Measurements from ENCODE around the gene GLDN. TPM values are rescaled to one million over a fixed set of nuclear protein-coding genes. Genes with fewer than 3 reads are reported as not detected.

The GLDN gene
- total RNA-seq, 5 donors from 2014 or later (not counting 1 experiment from before 2014, with no cell fraction given) = 0.18 TPM; not detected in 4

DNA sequence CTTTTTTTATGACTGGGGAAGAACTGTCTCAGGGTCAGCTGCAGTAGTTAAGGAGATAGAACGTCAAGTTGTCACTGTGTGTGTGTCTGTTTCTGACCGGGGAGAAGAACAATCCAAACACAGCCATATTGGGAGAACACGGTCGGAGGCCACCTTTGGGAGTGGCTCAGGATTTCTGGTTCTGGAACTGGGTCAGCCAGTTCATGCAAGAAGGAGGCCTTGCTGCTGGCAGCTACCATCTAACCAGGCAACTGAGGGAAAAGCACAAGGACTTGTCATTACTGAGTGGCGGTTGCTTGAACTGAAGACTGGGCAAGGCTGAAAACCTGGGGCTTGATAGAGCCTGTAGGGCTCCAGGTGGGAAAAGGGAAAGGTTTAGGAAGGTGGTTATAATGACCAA lies 24.6 kb downstream of the GLDN start:
- peaks cover 0 to 2% of the 10 kb centered on the region in 2 experiments for H3K27me3 ChIP-seq (replicated peaks in 1 of 2; ENCODE audit: control insufficient read depth in 2 of 2, extremely low read depth in 1 of 2, insufficient read depth in 2 of 2, low read length in 1 of 2)
- no peak overlapping the region for H3K27ac ChIP-seq (ENCODE audit: low read length)
- Mint-ChIP-seq H3K27ac (no peak overlapping the region), H3K9me3 (no peaks in the 10 kb centered on the region), H3K4me1 (no peaks in the 10 kb centered on the region), H3K36me3 (no peaks in the 10 kb centered on the region), H3K27me3 (peaks cover 0 to 6% of the 10 kb centered on the region in 2 donors), H3K4me3 (no peak overlapping the region)
- ChIA-PET CTCF (no interaction called here), POLR2A (no interaction called here)
- DNase-seq = no peak
- no peaks in the 10 kb centered on the region for H3K36me3 ChIP-seq (ENCODE audit: control insufficient read depth in 2 of 2, extremely low read depth in 1 of 2, insufficient read depth in 1 of 2, low read length in 1 of 2)
- H3K4me3 ChIP-seq (ENCODE audit: control insufficient read depth in 1 of 2, extremely low read depth in 1 of 2, low read length in 1 of 2) = no peak overlapping the region
- H3K4me1 ChIP-seq (ENCODE audit: control insufficient read depth in 1 of 2, extremely low read depth in 1 of 2, insufficient read depth in 2 of 2, low read length in 2 of 2) = no peaks in the 10 kb centered on the region
- no peaks in the 10 kb centered on the region for H3K9me3 ChIP-seq
- 97% methylated on average over 5 of the region's 5 CpGs for WGBS (ENCODE audit: insufficient coverage)
- ATAC-seq (replicated peaks in 1 of 4) = no peak

DNA sequence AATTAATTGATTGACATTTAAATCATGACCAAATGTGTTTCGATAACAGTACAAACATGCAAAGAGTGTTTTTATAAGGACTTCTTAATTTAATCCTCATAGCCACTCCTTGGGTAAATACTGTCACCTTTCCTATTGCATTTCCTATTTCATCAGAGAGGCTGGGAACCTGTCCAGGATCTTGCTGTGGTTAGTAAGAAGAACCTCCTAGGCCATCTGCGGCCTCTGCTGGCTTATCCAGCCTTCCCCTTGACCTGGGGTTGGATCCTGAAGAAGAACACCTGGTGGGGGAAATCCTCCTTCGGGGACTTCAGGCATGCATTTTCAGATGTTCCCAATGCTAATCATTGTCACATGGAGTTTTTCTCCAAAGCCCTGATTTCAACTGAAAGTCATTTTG lies 25.5 kb downstream of the GLDN start:
- H3K9me3 ChIP-seq = no peaks in the 10 kb centered on the region
- POLR2A ChIA-PET = no interaction called here
- no peak for ATAC-seq (replicated peaks in 1 of 4)

GRCh38 chr15:51367322-51367976 lies 26.0 kb downstream of the GLDN start:
- Histone ChIP-seq H3K27me3 (replicated peaks in 1 of 2; ENCODE audit: control insufficient read depth in 2 of 2, extremely low read depth in 1 of 2, insufficient read depth in 2 of 2, low read length in 1 of 2) (peaks cover 0 to 2% of the 10 kb centered on the region in 2 experiments), H3K9me3 (no peaks in the 10 kb centered on the region), H3K36me3 (ENCODE audit: control insufficient read depth in 2 of 2, extremely low read depth in 1 of 2, insufficient read depth in 1 of 2, low read length in 1 of 2) (no peaks in the 10 kb centered on the region), H3K4me1 (ENCODE audit: control insufficient read depth in 1 of 2, extremely low read depth in 1 of 2, insufficient read depth in 2 of 2, low read length in 2 of 2) (no peaks in the 10 kb centered on the region), H3K4me3 (ENCODE audit: control insufficient read depth in 1 of 2, extremely low read depth in 1 of 2, low read length in 1 of 2) (no peak overlapping the region), H3K27ac (ENCODE audit: low read length) (no peak overlapping the region)
- no peaks in the 10 kb centered on the region for H3K36me3 Mint-ChIP-seq
- 76% methylated on average over 7 of the region's 10 CpGs for WGBS (ENCODE audit: insufficient coverage)
- H3K27me3 Mint-ChIP-seq = peaks cover 0 to 6% of the 10 kb centered on the region in 2 donors
- H3K27ac Mint-ChIP-seq = no peak overlapping the region
- ChIA-PET POLR2A (no interaction called here), CTCF (no interaction called here)
- no peaks in the 10 kb centered on the region for H3K4me1 Mint-ChIP-seq
- no peak for DNase-seq
- no peaks in the 10 kb centered on the region for H3K9me3 Mint-ChIP-seq
- no peak for ATAC-seq (replicated peaks in 1 of 4)
- H3K4me3 Mint-ChIP-seq = no peak overlapping the region

More for the DNA sequence above, 25.5 kb downstream of the GLDN start:
- H3K4me3 ChIP-seq (ENCODE audit: control insufficient read depth in 1 of 2, extremely low read depth in 1 of 2, low read length in 1 of 2) = no peak overlapping the region
- Mint-ChIP-seq H3K36me3 (no peaks in the 10 kb centered on the region), H3K27ac (no peak overlapping the region), H3K9me3 (no peaks in the 10 kb centered on the region), H3K4me1 (no peaks in the 10 kb centered on the region), H3K4me3 (no peak overlapping the region), H3K27me3 (peaks cover 0 to 6% of the 10 kb centered on the region in 2 donors)
- CTCF ChIA-PET = no interaction called here
- H3K27me3 ChIP-seq (replicated peaks in 1 of 2; ENCODE audit: control insufficient read depth in 2 of 2, extremely low read depth in 1 of 2, insufficient read depth in 2 of 2, low read length in 1 of 2) = peaks cover 0 to 2% of the 10 kb centered on the region in 2 experiments
- no peaks in the 10 kb centered on the region for H3K4me1 ChIP-seq (ENCODE audit: control insufficient read depth in 1 of 2, extremely low read depth in 1 of 2, insufficient read depth in 2 of 2, low read length in 2 of 2)
- DNase-seq = no peak
- no peaks in the 10 kb centered on the region for H3K36me3 ChIP-seq (ENCODE audit: control insufficient read depth in 2 of 2, extremely low read depth in 1 of 2, insufficient read depth in 1 of 2, low read length in 1 of 2)
- no peak overlapping the region for H3K27ac ChIP-seq (ENCODE audit: low read length)
- WGBS (ENCODE audit: insufficient coverage) = 100% methylated on average over 1 of the region's 3 CpGs

GRCh38 chr15:51368307-51368706 lies 26.9 kb downstream of the GLDN start:
- Histone ChIP-seq H3K4me3 (ENCODE audit: control insufficient read depth in 1 of 2, extremely low read depth in 1 of 2, low read length in 1 of 2) (no peak overlapping the region), H3K4me1 (ENCODE audit: control insufficient read depth in 1 of 2, extremely low read depth in 1 of 2, insufficient read depth in 2 of 2, low read length in 2 of 2) (no peaks in the 10 kb centered on the region), H3K36me3 (ENCODE audit: control insufficient read depth in 2 of 2, extremely low read depth in 1 of 2, insufficient read depth in 1 of 2, low read length in 1 of 2) (no peaks in the 10 kb centered on the region), H3K27me3 (replicated peaks in 1 of 2; ENCODE audit: control insufficient read depth in 2 of 2, extremely low read depth in 1 of 2, insufficient read depth in 2 of 2, low read length in 1 of 2) (peaks cover 0 to 2% of the 10 kb centered on the region in 2 experiments), H3K27ac (ENCODE audit: low read length) (no peak overlapping the region), H3K9me3 (no peaks in the 10 kb centered on the region)
- 66% methylated on average over 3 of the region's 6 CpGs for WGBS (ENCODE audit: insufficient coverage)
- Mint-ChIP-seq H3K27me3 (peaks cover 0 to 6% of the 10 kb centered on the region in 2 donors), H3K27ac (no peak overlapping the region), H3K4me1 (no peaks in the 10 kb centered on the region), H3K36me3 (no peaks in the 10 kb centered on the region), H3K4me3 (no peak overlapping the region), H3K9me3 (no peaks in the 10 kb centered on the region)
- no peak for DNase-seq
- POLR2A ChIA-PET = no interaction called here
- CTCF ChIA-PET = no interaction called here
- ATAC-seq (replicated peaks in 1 of 4) = no peak

DNA sequence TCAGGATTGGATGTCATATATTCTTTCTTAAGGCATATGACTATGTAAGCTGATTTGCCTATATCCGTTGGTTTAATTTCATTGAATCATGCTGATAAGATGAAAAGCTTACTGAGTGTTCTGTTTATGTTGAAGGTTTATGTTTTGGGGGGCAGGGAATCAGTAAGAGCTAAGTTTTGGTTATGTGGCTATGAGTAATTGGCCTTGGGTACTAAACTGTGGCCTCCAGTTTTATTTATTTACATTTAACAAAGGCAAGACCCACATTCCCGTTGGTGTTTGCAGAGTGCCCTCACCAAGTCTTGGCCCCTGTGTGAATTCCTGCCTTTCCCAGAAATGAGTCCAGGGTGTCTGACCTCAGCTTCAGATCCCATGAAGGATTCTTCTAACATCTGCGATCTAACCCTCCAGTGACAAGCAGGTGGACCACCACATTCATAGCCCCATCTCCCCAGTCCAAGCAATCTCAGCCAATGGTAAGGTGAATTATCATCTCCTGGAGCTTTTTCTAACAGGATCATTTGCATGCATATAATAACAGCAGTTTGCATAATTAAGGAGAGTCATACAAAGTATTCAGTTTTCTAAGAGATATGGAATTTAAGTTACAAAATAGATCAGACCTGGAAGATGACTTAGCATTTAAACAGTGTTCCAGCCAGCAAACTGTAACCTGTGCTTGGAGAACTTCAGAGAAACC lies 27.4 kb downstream of the GLDN start:
- no peak for ATAC-seq (replicated peaks in 1 of 4)
- no peaks in the 10 kb centered on the region for H3K4me1 Mint-ChIP-seq
- H3K9me3 Mint-ChIP-seq = no peaks in the 10 kb centered on the region
- Histone ChIP-seq H3K36me3 (ENCODE audit: control insufficient read depth in 2 of 2, extremely low read depth in 1 of 2, insufficient read depth in 1 of 2, low read length in 1 of 2) (no peaks in the 10 kb centered on the region), H3K27ac (ENCODE audit: low read length) (no peak overlapping the region), H3K27me3 (replicated peaks in 1 of 2; ENCODE audit: control insufficient read depth in 2 of 2, extremely low read depth in 1 of 2, insufficient read depth in 2 of 2, low read length in 1 of 2) (peaks cover 0 to 2% of the 10 kb centered on the region in 2 experiments), H3K9me3 (no peaks in the 10 kb centered on the region), H3K4me3 (ENCODE audit: control insufficient read depth in 1 of 2, extremely low read depth in 1 of 2, low read length in 1 of 2) (no peak overlapping the region), H3K4me1 (ENCODE audit: control insufficient read depth in 1 of 2, extremely low read depth in 1 of 2, insufficient read depth in 2 of 2, low read length in 2 of 2) (no peaks in the 10 kb centered on the region)
- ChIA-PET POLR2A (no interaction called here), CTCF (interaction anchor here in 1 of 2 donors (0.6 kb wide), 1 partner anchor 38 kb away, joined by 3 read pairs; no protein-coding TSS in a partner anchor)
- no peak for DNase-seq
- H3K27ac Mint-ChIP-seq = no peak overlapping the region
- peaks cover 0 to 6% of the 10 kb centered on the region in 2 donors for H3K27me3 Mint-ChIP-seq
- no peak overlapping the region for H3K4me3 Mint-ChIP-seq
- no peaks in the 10 kb centered on the region for H3K36me3 Mint-ChIP-seq
- 80% methylated on average over 1 of the region's 3 CpGs for WGBS (ENCODE audit: insufficient coverage)

- Histone ChIP-seq H3K9me3 (no peaks in the 10 kb centered on the region), H3K27me3 (replicated peaks in 1 of 2; ENCODE audit: control insufficient read depth in 2 of 2, extremely low read depth in 1 of 2, insufficient read depth in 2 of 2, low read length in 1 of 2) (peaks cover 0 to 2% of the 10 kb centered on the region in 2 experiments), H3K27ac (ENCODE audit: low read length) (no peak overlapping the region), H3K4me1 (ENCODE audit: control insufficient read depth in 1 of 2, extremely low read depth in 1 of 2, insufficient read depth in 2 of 2, low read length in 2 of 2) (no peaks in the 10 kb centered on the region), H3K36me3 (ENCODE audit: control insufficient read depth in 2 of 2, extremely low read depth in 1 of 2, insufficient read depth in 1 of 2, low read length in 1 of 2) (no peaks in the 10 kb centered on the region), H3K4me3 (ENCODE audit: control insufficient read depth in 1 of 2, extremely low read depth in 1 of 2, low read length in 1 of 2) (no peak overlapping the region)
- H3K36me3 Mint-ChIP-seq = no peaks in the 10 kb centered on the region
- WGBS (ENCODE audit: insufficient coverage) = no CpG with 5 or more reads among the region's 1 CpG
- CTCF ChIA-PET = interaction anchor here in 1 of 2 donors (0.6 kb wide), 1 partner anchor 37 kb away, joined by 3 read pairs; no protein-coding TSS in a partner anchor
- H3K4me1 Mint-ChIP-seq = no peaks in the 10 kb centered on the region
- DNase-seq (no peak), ATAC-seq (replicated peaks in 1 of 4) (no peak)
- H3K27me3 Mint-ChIP-seq = peaks cover 0 to 6% of the 10 kb centered on the region in 2 donors
- no peak overlapping the region for H3K4me3 Mint-ChIP-seq
- H3K27ac Mint-ChIP-seq = no peak overlapping the region
- POLR2A ChIA-PET = no interaction called here
- H3K9me3 Mint-ChIP-seq = no peaks in the 10 kb centered on the region
These were observed 28.0 kb downstream of the GLDN start for GRCh38 chr15:51369451-51369761.
